HG03521 (cell line): ENCODE data around the gene TMCO5A.

ENCODE experiments used
- ATAC-seq: cut with Tn5 transposase; IDR thresholded peaks from one replicate; pipeline ENCODE4 v1.9.1; 2021; ENCODE audit warnings: mild to moderate bottlenecking, moderate library complexity; ENCODE audit not compliant: unreplicated experiment

The TMCO5A gene

DNA sequence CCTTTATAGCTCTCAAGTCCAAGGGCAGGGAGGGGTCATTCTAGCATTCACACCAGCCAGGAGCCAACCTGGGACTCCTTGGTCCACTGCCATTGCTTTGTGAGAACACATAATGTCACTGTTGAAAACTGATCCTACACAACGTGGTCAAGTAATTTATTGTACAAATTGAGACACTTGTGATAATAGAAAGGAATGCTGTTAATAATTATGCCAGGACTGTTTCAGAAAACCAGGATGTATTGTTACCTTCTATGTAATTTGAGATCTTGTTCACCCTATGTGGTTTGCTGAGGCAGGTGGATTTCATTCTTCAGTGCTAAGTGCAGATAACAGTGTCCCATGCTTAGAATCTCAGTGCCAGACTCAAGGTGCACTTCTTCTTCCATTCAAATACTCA is 33.3 kb downstream of the TMCO5A start:
- ATAC-seq, result no peak

DNA sequence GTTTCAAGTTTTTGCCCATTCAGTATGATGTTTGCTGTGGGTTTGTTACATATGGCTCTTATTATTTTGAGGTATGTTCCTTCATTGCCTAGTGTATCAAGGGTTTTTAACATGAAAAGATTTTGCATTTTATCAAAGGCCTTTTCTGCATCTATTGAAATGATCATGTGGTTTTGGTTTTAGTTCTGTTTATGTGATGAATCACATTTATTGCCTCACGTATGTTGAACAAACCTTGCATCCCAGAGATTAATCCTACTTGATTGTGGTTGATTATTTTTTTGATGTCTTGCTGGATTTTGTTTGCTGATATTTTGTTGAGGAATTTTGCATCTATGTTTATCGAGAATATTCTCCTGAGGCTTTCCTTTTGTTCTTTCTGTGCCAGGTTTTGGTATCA is 39.4 kb downstream of the TMCO5A start:
- no peak for ATAC-seq

DNA sequence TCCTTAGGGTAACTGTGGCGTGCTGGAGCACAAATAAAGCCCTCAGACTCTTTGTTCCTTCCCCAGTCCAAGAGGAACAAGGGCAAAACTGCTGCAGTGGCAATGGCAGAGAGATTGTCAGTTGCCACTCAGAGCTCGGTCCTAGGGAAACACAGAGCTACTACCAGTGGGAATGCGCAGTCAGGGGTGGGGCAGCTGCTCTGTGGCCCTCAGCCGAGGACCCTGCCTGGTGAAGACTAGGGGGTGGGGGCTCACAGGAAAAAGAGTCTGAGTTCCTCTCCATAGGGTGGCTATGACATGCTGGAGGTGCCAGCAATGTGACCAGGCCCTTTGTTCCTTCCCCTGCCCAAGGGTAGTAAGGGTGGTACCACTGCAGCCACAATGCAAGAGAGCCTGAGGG is 43.8 kb downstream of the TMCO5A start:
- no peak for ATAC-seq

DNA sequence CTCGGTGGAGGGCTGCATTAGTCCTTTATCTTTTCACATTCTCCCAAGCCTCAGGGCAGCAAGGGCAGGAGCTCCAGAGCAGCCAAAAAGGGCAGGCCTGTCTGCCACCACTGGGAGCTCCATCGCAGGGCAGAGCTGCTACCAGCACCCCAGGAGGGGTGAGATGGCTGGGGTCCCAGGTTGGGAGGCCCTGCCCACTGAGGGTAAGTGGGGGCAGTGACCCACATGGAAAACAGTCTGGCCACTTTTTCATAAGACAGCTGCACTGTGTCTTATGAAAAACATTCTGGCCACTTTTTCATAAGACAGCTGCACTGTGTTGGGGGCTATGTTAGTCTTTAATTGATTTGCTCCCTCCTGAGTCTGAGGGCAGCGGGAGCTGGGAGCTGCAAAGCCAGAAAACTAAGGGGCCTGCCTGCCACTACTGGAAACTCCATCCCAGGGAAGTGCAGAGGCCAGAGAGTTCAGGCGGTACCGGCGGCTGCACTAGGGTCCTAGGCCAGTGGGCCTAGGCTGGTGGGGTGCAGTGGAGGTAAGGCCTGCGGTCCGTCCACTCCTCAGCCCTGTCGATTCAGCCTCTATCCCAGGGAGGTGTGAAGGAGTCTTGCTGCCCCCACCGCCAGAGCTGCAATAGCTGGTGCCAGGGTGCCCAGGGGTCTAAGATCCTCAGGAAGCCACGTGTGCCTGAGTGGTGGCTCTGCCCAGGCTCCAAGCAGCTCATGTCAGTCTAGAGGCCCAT is 45.4 kb downstream of the TMCO5A start:
- ATAC-seq, result no peak

DNA sequence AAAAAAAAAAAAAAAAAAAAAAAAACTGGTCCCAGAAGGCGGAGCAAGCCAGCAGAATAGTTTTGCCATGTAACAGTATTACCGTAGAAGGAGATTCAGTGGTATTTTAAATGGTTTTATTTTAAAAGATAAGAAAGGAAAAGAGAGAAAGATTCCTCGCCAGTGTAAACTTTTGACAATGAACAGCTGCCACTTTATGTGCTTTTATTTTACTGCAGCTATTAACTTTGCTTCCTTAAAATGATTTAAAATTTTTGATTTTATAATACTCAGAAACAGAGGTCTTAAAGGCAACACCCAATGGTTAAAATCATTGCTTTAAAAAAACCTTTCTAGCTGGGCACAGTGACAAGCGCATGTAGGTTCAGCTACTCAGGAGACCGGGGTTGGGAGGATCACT is 46.8 kb downstream of the TMCO5A start:
- ATAC-seq, result no peak

DNA sequence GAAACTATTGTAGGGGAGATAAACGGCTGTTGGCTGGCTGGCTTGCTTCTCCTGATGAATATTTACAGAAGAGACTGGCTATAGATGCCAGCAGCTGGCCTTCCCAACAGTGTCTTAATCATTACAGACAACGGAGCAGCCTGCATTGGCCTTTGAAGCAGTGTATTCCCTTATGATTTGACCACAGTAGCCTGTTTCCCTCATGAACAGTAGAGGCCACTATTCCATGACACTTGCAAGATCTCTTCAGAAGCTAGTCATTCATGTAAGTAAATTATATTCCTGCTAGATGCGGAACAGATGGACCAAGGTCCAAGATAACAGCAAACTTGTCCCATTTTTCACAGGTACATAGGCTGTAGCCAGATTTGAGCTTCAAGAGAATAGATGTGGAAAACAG is 47.3 kb downstream of the TMCO5A start:
- ATAC-seq, result no peak

DNA sequence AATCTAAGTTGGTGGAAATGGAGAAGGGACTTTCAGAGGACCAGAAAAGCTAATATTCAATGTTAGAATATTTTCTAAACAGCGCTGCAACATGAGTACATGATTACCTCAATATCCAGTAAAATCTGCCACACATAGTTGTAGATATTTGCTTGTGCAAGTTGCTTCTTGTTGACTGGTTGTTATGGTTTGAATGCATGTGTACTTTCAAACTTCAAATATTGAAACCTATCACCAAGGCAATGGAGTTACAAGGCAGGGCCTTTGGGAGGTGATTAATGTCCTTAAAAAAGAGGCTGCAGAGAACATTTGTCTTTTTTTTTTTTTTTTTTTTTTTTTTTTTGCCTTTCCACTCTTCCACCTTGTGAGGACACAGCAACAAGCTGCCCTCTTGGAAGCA is 49.9 kb downstream of the TMCO5A start:
- no peak for ATAC-seq

DNA sequence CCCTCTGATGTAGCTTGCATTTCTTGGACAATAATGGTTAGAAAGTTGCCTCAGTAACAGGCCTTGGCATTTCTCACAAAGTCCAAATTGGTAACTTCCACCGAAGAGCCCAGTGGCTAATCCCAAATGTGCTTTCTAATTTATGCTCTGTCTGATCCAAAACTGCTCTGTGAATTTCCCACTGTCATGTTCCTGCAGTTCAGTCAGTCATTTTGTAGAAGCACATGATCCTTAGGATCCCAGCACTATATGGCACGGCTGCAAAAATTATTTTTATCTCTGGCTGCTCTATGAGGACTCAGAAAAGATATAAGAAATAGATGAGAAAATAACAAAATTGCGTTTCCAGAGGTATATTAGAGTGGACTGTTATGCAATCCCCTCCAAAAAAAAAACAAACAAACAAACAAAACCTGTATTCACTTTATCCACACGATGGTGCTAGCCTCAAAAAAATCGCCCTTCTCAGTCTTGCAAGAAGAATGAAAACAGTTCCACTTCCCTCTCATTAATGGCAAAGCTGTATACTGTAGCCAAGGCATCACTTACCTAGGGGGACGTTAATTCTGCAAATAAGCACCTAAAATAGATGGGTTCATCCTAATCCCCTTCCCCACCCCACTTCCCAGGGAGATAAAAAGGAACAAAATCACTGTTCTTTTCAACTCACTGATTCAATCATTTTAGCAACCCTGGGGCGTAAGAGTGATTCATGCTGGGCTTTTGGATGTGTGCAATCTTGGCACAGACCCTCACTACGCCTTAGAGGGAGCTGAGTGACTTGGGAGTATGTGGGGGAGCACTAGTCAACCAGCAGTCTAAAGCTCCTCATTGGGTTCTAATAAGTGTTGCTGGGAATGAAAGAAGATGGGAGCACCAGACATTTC is 61.3 kb downstream of the TMCO5A start:
- ATAC-seq, result peak; percentile 70
